ENCODE data around the gene CYP27A1. TPM values are rescaled to one million over a fixed set of nuclear protein-coding genes. Genes with fewer than 3 reads are reported as not detected.

The CYP27A1 gene
- total RNA-seq, 1 donor: 4.7 TPM

DNA sequence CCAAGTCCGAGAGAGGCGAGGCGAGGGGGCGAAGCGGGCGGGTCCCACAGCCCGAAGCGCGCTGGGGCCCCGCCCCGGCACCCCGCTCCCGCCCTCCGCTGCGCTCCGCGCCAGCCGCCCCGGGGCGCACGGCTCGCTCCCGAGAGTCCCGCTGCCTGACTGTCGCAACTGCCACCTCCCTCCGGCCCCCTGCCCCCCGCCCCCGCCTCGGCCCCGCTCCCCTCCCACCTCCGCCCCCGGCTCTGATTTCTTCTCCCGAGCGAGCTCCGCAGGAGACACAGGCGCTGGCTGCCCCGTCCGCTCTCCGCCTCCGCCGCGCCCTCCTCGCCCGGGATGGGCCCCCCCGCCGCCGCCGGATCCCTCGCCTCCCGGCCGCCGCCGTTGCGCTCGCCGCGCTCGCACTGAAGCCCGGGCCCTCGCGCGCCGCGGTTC, 77.6 kb downstream of the CYP27A1 start, which contains the start of gene WNT6:
Gene WNT6, plus strand, starts transcription at position 250 of the 432 bp plus-strand sequence. CDS start 233 bp downstream, outside the sequence.
- TF ChIP-seq, protein P1, sequence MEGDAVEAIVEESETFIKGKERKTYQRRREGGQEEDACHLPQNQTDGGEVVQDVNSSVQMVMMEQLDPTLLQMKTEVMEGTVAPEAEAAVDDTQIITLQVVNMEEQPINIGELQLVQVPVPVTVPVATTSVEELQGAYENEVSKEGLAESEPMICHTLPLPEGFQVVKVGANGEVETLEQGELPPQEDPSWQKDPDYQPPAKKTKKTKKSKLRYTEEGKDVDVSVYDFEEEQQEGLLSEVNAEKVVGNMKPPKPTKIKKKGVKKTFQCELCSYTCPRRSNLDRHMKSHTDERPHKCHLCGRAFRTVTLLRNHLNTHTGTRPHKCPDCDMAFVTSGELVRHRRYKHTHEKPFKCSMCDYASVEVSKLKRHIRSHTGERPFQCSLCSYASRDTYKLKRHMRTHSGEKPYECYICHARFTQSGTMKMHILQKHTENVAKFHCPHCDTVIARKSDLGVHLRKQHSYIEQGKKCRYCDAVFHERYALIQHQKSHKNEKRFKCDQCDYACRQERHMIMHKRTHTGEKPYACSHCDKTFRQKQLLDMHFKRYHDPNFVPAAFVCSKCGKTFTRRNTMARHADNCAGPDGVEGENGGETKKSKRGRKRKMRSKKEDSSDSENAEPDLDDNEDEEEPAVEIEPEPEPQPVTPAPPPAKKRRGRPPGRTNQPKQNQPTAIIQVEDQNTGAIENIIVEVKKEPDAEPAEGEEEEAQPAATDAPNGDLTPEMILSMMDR (IDR thresholded peaks at IDR 0.05; ENCODE audit: insufficient read depth, low read depth, low read length): no peak
- H3K4me3 ChIP-seq (ENCODE audit: low read depth, low read length): peak within 1 kb of the TSS; percentile 12
- no peak for DNase-seq (ENCODE audit: low read depth)

DNA sequence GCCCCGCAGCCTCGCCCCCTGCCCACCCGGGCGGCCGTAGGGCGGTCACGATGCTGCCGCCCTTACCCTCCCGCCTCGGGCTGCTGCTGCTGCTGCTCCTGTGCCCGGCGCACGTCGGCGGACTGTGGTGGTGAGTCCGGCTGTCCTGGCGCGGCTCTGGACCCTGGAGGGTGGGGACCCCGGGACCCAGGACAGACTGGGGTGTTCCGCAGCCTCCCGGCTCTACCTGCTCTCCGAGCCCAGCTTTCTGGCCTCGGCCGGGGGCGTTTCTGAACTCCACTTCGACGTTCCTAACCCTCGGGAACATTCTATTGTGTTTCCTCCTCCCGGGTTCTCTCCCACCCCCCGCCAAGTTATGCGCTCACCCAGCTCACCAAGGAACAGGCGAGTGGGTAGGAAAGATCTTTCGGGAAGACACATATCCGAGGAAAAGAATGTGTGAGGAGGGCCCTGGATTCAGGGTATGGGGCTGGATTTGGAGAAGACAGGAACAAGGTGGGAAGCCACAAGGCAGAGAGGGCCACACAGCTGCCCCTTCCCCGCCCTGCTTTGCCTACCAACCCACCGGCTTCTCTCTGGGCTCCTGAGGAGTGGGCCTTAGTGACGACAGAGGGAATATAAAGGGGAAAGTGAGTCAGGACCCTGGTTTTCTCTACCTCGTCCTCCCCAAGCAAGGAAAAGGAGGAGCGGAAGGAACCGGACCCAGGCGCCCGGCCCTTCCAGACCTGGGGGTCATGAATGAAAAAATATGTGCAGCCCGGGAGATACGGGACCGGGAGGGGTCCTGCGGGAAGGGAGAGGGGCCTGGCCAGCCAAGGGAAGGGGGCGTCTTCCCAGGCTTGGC, 78.3 kb downstream of the CYP27A1 start:
- TF ChIP-seq, protein P1 (IDR thresholded peaks at IDR 0.05; ENCODE audit: insufficient read depth, low read depth, low read length): no peak
- DNase-seq (ENCODE audit: low read depth): no peak
- peak overlapping the region; percentile 12 for H3K4me3 ChIP-seq (ENCODE audit: low read depth, low read length)

DNA sequence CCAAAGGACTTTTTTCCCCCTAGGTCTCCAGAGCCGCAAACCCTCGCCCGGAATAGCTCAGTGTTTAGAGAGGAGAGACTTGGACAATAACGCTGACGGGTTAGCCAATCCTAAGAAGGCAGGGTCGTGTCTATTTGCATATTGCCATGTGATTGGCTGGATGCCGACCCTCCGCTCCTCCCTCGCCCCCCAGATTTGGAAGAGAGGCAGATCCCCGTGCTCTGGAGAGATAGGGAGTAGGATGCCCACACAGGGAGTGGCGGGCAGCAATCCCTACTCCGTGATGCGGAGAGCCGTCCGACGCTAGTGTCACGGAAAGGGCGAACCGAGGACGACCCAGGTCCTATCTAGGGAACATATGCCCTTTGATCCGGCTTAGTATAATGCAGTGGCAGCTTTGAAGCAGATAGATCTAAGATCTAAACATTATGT, 79.0 kb downstream of the CYP27A1 start:
- TF ChIP-seq, protein P1 (IDR thresholded peaks at IDR 0.05; ENCODE audit: insufficient read depth, low read depth, low read length): no peak
- no peak overlapping the region for H3K4me3 ChIP-seq (ENCODE audit: low read depth, low read length)
- DNase-seq (ENCODE audit: low read depth): peak; percentile 70

DNA sequence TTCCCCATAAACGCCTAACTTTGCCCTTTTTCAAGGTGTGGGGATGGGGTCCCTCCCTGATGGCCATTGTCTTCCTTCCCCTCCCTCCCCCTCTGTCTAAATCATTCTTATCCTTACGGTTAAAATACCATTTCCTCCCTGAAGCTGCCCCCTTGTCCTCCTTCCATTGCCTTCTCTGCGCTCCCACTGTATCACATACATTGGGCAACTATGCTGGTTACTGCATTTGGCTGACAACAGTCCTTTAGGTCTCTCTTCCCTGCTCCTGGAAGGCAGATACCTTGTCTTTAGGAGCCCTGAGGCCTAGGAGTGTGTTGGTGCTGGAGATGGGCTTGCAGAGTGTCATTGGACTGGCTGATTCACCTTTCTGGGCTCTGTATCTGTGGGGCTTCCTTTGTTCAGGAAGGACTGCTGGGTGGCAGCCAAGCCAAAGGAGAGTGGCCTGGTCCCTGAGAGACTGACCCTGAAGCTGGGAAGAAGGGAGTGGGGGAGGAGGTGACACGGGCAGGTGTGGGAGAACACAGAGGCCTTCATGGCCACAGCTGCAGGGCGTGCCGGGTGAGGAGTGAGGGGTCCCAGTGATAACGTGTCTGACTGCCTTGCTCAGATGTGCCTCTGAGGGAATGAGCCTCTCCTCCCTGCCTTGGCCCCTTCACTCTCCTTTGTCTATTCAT, 79.8 kb downstream of the CYP27A1 start:
- no peak for DNase-seq (ENCODE audit: low read depth)
- TF ChIP-seq, protein P1 (IDR thresholded peaks at IDR 0.05; ENCODE audit: insufficient read depth, low read depth, low read length): no peak
- H3K4me3 ChIP-seq (ENCODE audit: low read depth, low read length): no peak overlapping the region

DNA sequence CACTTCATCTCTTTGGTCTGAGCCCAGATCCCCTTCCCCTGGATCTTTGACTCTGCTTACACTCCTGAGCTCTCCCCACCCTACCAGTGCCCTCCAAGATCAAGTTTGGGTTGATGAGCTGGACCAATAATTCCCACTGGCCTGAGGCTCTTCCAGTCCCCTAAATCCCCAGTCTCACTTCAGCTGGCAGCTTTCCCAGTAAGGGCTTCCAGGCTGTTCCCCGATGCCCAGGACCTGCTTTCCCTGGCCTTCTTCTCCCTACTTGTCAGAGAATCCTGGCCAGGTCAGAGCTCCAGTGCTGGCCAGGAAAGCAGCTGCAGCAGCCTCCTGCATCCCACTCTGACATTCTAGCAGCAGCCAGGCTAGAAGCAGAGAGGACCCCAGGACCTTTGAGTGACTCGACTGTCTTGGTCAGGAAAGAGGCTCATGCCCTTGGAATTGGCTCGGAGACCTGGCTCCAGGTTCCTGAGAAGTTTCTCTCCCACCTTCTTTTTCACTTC, 81.1 kb downstream of the CYP27A1 start:
- H3K4me3 ChIP-seq (ENCODE audit: low read depth, low read length): no peak overlapping the region
- TF ChIP-seq, protein P1 (IDR thresholded peaks at IDR 0.05; ENCODE audit: insufficient read depth, low read depth, low read length): no peak
- DNase-seq (ENCODE audit: low read depth): no peak

Other genes with a start within 250 kb of the CYP27A1 start
- 18.0 and 21.2 TPM in 2 replicates for gene USP37, start 213.8 kb upstream of the CYP27A1 start, total RNA-seq
- 69.6 and 86.8 TPM in 2 replicates for gene CNOT9, start 213.3 kb upstream of the CYP27A1 start, total RNA-seq
- gene PLCD4, start 174.2 kb upstream of the CYP27A1 start, total RNA-seq: 0.97 and 2.2 TPM in 2 replicates
- 14.7 and 14.8 TPM in 2 replicates for gene ZNF142, start 122.5 kb upstream of the CYP27A1 start, total RNA-seq
- gene BCS1L, start 122.5 kb upstream of the CYP27A1 start, total RNA-seq: 28.9 and 29.3 TPM in 2 replicates
- gene RNF25, start 110.1 kb upstream of the CYP27A1 start, total RNA-seq: 37.4 and 38.4 TPM in 2 replicates
- 23.7 and 23.8 TPM in 2 replicates for gene STK36, start 110.1 kb upstream of the CYP27A1 start, total RNA-seq
- gene TTLL4, start 71.3 kb upstream of the CYP27A1 start, total RNA-seq: 12.6 and 19.9 TPM in 2 replicates
- gene PRKAG3, start 49.7 kb downstream of the CYP27A1 start, total RNA-seq: not detected in 2 replicates
- gene WNT6, start 77.7 kb downstream of the CYP27A1 start, total RNA-seq: not detected in 2 replicates
- not detected in 2 replicates for gene WNT10A, start 98.7 kb downstream of the CYP27A1 start, total RNA-seq
- not detected in 2 replicates for gene CDK5R2, start 177.5 kb downstream of the CYP27A1 start, total RNA-seq
- not detected in 2 replicates for gene FEV, start 203.0 kb downstream of the CYP27A1 start, total RNA-seq
- gene CRYBA2, start 211.3 kb downstream of the CYP27A1 start, total RNA-seq: 1.3 TPM in 1 of 2 replicates, not detected in the other

Data from fibroblast of villous mesenchyme (primary cell).